ENCODE results near the gene MDK. TPM values are rescaled to one million over a fixed set of nuclear protein-coding genes. Genes with fewer than 3 reads are reported as not detected.

Gene MDK
- total and polyA plus RNA-seq, 2 donors from 2014 or later = 26.3 to 38.3 TPM

DNA sequence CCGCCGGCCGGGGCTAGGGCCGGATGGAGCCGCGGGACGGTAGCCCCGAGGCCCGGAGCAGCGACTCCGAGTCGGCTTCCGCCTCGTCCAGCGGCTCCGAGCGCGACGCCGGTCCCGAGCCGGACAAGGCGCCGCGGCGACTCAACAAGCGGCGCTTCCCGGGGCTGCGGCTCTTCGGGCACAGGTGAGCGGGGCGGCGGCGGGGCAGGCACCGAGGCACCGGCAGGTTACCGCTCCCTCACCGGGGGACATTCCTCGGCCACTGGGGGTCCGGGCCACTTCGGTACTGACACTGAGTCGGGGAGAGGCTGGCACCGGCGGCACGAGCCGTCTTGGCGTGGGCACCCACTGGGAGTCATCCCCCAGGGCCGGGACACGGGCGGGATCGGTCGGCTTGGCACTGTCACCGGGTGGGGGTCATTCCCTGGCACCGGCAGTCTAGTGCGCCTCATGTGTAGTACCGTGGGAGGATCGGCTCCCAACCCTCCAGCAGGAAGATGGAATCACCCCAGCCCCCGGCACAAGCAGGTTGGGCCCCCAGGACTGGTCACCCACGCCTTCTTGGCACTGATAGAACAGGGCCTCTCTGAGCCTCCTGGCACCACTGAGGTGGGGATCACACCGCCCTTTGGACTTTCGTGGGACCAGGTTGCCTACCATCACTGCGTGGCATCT, 33.7 kb upstream of the MDK start:
- peak overlapping the region; percentile 23 to 86 (median 52) for H3K9ac ChIP-seq (ENCODE audit: low read length in 3 of 3)
- peak in 2 of 5 donors; percentile 81 to 90 for DNase-seq
- H3K9me3 ChIP-seq (ENCODE audit: control insufficient read depth in 2 of 3, insufficient read depth in 1 of 3, low read length in 3 of 3) = no peaks in the 10 kb centered on the region
- intact Hi-C loops (cut with DNase I) = no loop called here
- H3K36me3 ChIP-seq (ENCODE audit: control insufficient read depth in 2 of 3, insufficient read depth in 3 of 3, low read length in 3 of 3) = no peaks in the 10 kb centered on the region
- H3K27ac ChIP-seq (ENCODE audit: low read depth in 2 of 2, low read length in 2 of 2) = peak overlapping the region; percentile 45 to 63
- FAIRE-seq = no peak
- peak overlapping the region; percentile 45 to 91 (median 71) for H3K4me3 ChIP-seq (ENCODE audit: low read length in 3 of 3)
- H3K4me1 ChIP-seq (ENCODE audit: control insufficient read depth in 2 of 3, insufficient read depth in 2 of 3, low read depth in 1 of 3, low read length in 3 of 3) = peaks cover 0 to 34% (median 12%) of the 10 kb centered on the region in 3 donors
- H3K27me3 ChIP-seq (ENCODE audit: control insufficient read depth, insufficient read depth, low read length) = no peaks in the 10 kb centered on the region
- TF ChIP-seq, protein P1, sequence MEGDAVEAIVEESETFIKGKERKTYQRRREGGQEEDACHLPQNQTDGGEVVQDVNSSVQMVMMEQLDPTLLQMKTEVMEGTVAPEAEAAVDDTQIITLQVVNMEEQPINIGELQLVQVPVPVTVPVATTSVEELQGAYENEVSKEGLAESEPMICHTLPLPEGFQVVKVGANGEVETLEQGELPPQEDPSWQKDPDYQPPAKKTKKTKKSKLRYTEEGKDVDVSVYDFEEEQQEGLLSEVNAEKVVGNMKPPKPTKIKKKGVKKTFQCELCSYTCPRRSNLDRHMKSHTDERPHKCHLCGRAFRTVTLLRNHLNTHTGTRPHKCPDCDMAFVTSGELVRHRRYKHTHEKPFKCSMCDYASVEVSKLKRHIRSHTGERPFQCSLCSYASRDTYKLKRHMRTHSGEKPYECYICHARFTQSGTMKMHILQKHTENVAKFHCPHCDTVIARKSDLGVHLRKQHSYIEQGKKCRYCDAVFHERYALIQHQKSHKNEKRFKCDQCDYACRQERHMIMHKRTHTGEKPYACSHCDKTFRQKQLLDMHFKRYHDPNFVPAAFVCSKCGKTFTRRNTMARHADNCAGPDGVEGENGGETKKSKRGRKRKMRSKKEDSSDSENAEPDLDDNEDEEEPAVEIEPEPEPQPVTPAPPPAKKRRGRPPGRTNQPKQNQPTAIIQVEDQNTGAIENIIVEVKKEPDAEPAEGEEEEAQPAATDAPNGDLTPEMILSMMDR (IDR thresholded peaks at IDR 0.05; ENCODE audit: borderline replicate concordance, extremely low read depth, insufficient read depth) = no peak

- Histone ChIP-seq H3K27me3 (ENCODE audit: control insufficient read depth, insufficient read depth, low read length) (no peaks in the 10 kb centered on the region), H3K4me3 (ENCODE audit: low read length in 3 of 3) (peak overlapping the region in 2 of 3 donors; percentile 71 to 91), H3K9me3 (ENCODE audit: control insufficient read depth in 2 of 3, insufficient read depth in 1 of 3, low read length in 3 of 3) (no peaks in the 10 kb centered on the region), H3K27ac (ENCODE audit: low read depth in 2 of 2, low read length in 2 of 2) (peak overlapping the region in 1 of 2 donors; percentile 63), H3K9ac (ENCODE audit: low read length in 3 of 3) (peak overlapping the region in 1 of 3 donors; percentile 86), H3K36me3 (ENCODE audit: control insufficient read depth in 2 of 3, insufficient read depth in 3 of 3, low read length in 3 of 3) (no peaks in the 10 kb centered on the region), H3K4me1 (ENCODE audit: control insufficient read depth in 2 of 3, insufficient read depth in 2 of 3, low read depth in 1 of 3, low read length in 3 of 3) (peaks cover 0 to 34% (median 12%) of the 10 kb centered on the region in 3 donors)
- no peak for FAIRE-seq
- intact Hi-C loops (cut with DNase I) = no loop called here
- TF ChIP-seq, protein P1 (IDR thresholded peaks at IDR 0.05; ENCODE audit: borderline replicate concordance, extremely low read depth, insufficient read depth) = no peak
- peak in 1 of 5 donors; percentile 66 for DNase-seq
Measured at GRCh38 chr11:46348566-46349401, 32.7 kb upstream of the MDK start.

- intact Hi-C loops (cut with DNase I) = no loop called here
- Histone ChIP-seq H3K27ac (ENCODE audit: low read depth in 2 of 2, low read length in 2 of 2) (no peak overlapping the region), H3K9me3 (ENCODE audit: control insufficient read depth in 2 of 3, insufficient read depth in 1 of 3, low read length in 3 of 3) (no peaks in the 10 kb centered on the region), H3K9ac (ENCODE audit: low read length in 3 of 3) (no peak overlapping the region), H3K4me3 (ENCODE audit: low read length in 3 of 3) (no peak overlapping the region), H3K27me3 (ENCODE audit: control insufficient read depth, insufficient read depth, low read length) (no peaks in the 10 kb centered on the region), H3K4me1 (ENCODE audit: control insufficient read depth in 2 of 3, insufficient read depth in 2 of 3, low read depth in 1 of 3, low read length in 3 of 3) (peaks cover 0 to 34% (median 12%) of the 10 kb centered on the region in 3 donors), H3K36me3 (ENCODE audit: control insufficient read depth in 2 of 3, insufficient read depth in 3 of 3, low read length in 3 of 3) (no peaks in the 10 kb centered on the region)
- TF ChIP-seq, protein P1 (IDR thresholded peaks at IDR 0.05; ENCODE audit: borderline replicate concordance, extremely low read depth, insufficient read depth) = no peak
- DNase-seq (no peak), FAIRE-seq (no peak)
Measured at GRCh38 chr11:46350695-46351094, 30.8 kb upstream of the MDK start.

All from kidney (tissue), 14 donors.